Measurements from ENCODE around the gene USP4.
"Not testable (repeated sequence)": the region's sequence is repeated elsewhere in the genome, so short reads cannot be mapped to it uniquely, and the experiment has no call there.

Gene USP4

DNA sequence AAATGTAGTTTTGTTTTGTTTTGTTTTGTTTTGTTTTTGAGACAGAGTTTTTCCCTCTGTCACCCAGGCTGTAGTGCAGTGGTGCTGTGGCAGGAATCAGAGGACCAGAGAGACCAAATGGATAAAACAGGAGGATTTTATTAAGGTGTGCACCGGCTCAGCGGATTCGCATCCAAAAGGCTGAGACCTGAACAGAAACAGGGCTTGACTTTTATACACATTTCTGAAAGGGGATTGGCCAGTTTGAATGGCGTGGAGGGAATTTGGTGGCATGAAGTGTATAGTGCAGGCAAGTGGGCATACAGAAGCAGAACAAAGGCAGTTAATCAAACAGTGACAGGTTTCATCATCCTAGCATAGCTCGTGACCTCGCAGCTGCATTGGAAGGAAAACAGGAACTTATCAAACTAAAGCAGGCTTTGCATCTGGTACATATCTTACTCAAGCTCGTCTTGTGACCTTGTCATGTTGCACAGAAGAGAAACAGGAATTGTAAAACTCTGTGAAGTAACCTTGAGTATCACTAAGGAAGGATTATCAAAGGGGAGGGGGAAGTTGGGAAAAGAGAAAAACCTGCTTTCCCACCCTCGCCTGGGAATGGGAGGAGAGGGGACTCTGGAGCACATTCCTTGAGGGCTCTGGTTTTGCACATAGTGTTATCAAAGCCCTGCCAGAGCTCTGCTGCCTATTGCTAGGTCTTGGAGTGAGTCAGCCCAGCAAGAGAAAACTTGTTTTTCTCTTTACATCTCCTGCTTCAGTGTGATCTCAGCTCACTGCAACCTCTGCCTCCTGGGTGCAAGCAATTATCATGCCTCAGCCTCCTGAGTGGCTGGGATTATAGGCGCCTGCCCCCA is 101.4 kb downstream of the USP4 start:
- H3K9me3 ChIP-seq (ENCODE audit: control insufficient read depth, insufficient read depth, low read length): peaks cover 13% of the 10 kb centered on the region; the same call in 1 of the 2 replicates
- H3K36me3 ChIP-seq (ENCODE audit: control insufficient read depth, low read length): no peaks in the 10 kb centered on the region
- H3K27me3 ChIP-seq (ENCODE audit: control insufficient read depth, low read length): no peaks in the 10 kb centered on the region
- H3K4me2 ChIP-seq (ENCODE audit: low read length): peak overlapping the region; percentile 39
- H4K20me1 ChIP-seq (ENCODE audit: control insufficient read depth, insufficient read depth, low read depth, low read length): no peaks in the 10 kb centered on the region
- H3F3A ChIP-seq (ENCODE audit: control insufficient read depth, insufficient read depth): no peaks in the 10 kb centered on the region
- H3K79me2 ChIP-seq (ENCODE audit: control insufficient read depth, low read length): no peaks in the 10 kb centered on the region
- H3K4me1 ChIP-seq (ENCODE audit: control insufficient read depth, low read length): peaks cover 9% of the 10 kb centered on the region
- no peak overlapping the region for H3K4me3 ChIP-seq (ENCODE audit: low read length)
- TF ChIP-seq EZH2phosphoT487 (IDR thresholded peaks at IDR 0.05; ENCODE audit: borderline replicate concordance, low read length): no peak
- TF ChIP-seq CTCF (IDR thresholded peaks at IDR 0.05; ENCODE audit: low read depth, low read length, poor library complexity, severe bottlenecking): no peak
- H3K27ac ChIP-seq (ENCODE audit: low read depth, low read length): peak overlapping the region; percentile 32
- H3K9me2 ChIP-seq (replicated peaks; ENCODE audit: control insufficient read depth, low read length): no peaks in the 10 kb centered on the region

DNA sequence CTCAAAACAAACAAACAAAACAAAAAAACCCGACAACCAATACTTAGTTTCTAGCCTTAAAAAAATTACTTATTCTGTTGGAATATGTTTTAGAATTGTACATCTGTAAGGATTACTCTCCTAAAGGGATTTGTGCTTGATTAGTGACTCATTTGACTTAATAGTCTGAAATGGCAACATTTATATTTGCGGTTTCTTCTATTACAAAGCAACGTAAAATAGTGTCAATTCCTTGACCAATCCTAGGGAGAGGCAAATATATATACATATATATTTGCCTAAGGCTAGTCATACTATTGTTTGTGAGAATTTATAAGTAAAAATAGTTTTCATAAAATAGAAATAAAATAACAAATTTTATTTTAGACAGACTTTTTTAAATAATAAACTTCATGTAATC is 102.5 kb downstream of the USP4 start:
- TF ChIP-seq CTCF (IDR thresholded peaks at IDR 0.05; ENCODE audit: low read depth, low read length, poor library complexity, severe bottlenecking): no peak
- TF ChIP-seq EZH2phosphoT487 (IDR thresholded peaks at IDR 0.05; ENCODE audit: borderline replicate concordance, low read length): no peak
- no peaks in the 10 kb centered on the region for H3K79me2 ChIP-seq (ENCODE audit: control insufficient read depth, low read length)
- H3K9me3 ChIP-seq (ENCODE audit: control insufficient read depth, insufficient read depth, low read length): peaks cover 20% of the 10 kb centered on the region; the same call in 1 of the 2 replicates
- H4K20me1 ChIP-seq (ENCODE audit: control insufficient read depth, insufficient read depth, low read depth, low read length): no peaks in the 10 kb centered on the region
- no peaks in the 10 kb centered on the region for H3K9me2 ChIP-seq (replicated peaks; ENCODE audit: control insufficient read depth, low read length)
- H3K36me3 ChIP-seq (ENCODE audit: control insufficient read depth, low read length): no peaks in the 10 kb centered on the region
- H3K27me3 ChIP-seq (ENCODE audit: control insufficient read depth, low read length): no peaks in the 10 kb centered on the region
- H3F3A ChIP-seq (ENCODE audit: control insufficient read depth, insufficient read depth): no peaks in the 10 kb centered on the region
- peaks cover 9% of the 10 kb centered on the region for H3K4me1 ChIP-seq (ENCODE audit: control insufficient read depth, low read length)
- H3K27ac ChIP-seq (ENCODE audit: low read depth, low read length): no peak overlapping the region
- no peak overlapping the region for H3K4me3 ChIP-seq (ENCODE audit: low read length)
- H3K4me2 ChIP-seq (ENCODE audit: low read length): no peak overlapping the region

DNA sequence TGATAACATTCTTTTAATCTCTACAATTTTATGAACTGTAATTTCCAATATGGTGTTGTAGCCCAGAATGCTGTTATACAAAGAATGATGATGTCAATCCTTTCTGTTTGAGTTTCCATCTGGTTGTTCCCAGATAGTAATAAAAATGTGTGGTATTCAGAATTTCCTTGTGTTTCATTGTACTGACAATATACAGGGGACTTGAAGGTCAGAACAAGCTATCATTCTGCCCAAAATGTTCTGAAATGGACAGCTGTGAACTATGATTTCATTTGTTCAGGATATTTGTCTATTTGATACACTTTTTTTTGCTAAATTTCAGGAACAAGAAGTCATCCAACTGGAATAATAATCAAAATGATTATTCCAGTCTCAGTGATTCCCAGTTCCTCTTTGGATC is 103.6 kb downstream of the USP4 start:
- Histone ChIP-seq H3K9me3 (ENCODE audit: control insufficient read depth, insufficient read depth, low read length) (peaks cover 24% of the 10 kb centered on the region; the same call in 1 of the 2 replicates), H3K9me2 (replicated peaks; ENCODE audit: control insufficient read depth, low read length) (no peaks in the 10 kb centered on the region), H4K20me1 (ENCODE audit: control insufficient read depth, insufficient read depth, low read depth, low read length) (no peaks in the 10 kb centered on the region), H3K79me2 (ENCODE audit: control insufficient read depth, low read length) (no peaks in the 10 kb centered on the region), H3K4me3 (ENCODE audit: low read length) (no peak overlapping the region), H3K4me2 (ENCODE audit: low read length) (no peak overlapping the region), H3K4me1 (ENCODE audit: control insufficient read depth, low read length) (peaks cover 9% of the 10 kb centered on the region), H3K27me3 (ENCODE audit: control insufficient read depth, low read length) (no peaks in the 10 kb centered on the region), H3K36me3 (ENCODE audit: control insufficient read depth, low read length) (no peaks in the 10 kb centered on the region), H3F3A (ENCODE audit: control insufficient read depth, insufficient read depth) (no peaks in the 10 kb centered on the region), H3K27ac (ENCODE audit: low read depth, low read length) (no peak overlapping the region)
- TF ChIP-seq CTCF (IDR thresholded peaks at IDR 0.05; ENCODE audit: low read depth, low read length, poor library complexity, severe bottlenecking) (no peak), EZH2phosphoT487 (IDR thresholded peaks at IDR 0.05; ENCODE audit: borderline replicate concordance, low read length) (no peak)

DNA sequence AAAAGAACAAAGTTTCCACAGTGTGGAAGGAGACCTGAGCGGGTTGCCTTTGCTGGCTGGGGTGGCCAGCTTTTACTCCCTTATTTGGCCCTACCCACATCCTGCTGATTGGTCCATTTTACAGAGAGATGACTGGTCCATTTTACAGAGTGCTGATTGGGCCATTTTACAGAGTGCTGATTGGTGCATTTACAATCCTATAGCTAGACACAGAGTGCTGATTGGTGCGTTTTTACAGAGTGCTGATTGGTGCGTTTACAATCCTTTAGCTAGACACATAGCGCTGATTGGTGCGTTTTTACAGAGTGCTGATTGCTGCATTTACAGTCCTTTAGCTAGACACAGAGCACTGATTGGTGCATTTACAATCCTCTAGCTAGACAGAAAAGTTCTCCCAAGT is 111.0 kb downstream of the USP4 start:
- H3K4me3 ChIP-seq (ENCODE audit: low read length); H3K4me2 ChIP-seq (ENCODE audit: low read length); H3K36me3 ChIP-seq (ENCODE audit: control insufficient read depth, low read length); H3K79me2 ChIP-seq (ENCODE audit: control insufficient read depth, low read length); H3F3A ChIP-seq (ENCODE audit: control insufficient read depth, insufficient read depth); H3K4me1 ChIP-seq (ENCODE audit: control insufficient read depth, low read length); H3K27ac ChIP-seq (ENCODE audit: low read depth, low read length); H4K20me1 ChIP-seq (ENCODE audit: control insufficient read depth, insufficient read depth, low read depth, low read length); H3K27me3 ChIP-seq (ENCODE audit: control insufficient read depth, low read length); H3K9me2 ChIP-seq (replicated peaks; ENCODE audit: control insufficient read depth, low read length): not testable (repeated sequence)
- H3K9me3 ChIP-seq (ENCODE audit: control insufficient read depth, insufficient read depth, low read length): peaks cover 28% of the 10 kb centered on the region
